ENCODE results near the gene BRAT1. TPM values are rescaled to one million over a fixed set of nuclear protein-coding genes. Genes with fewer than 3 reads are reported as not detected.

The BRAT1 gene
- total and polyA plus RNA-seq, 7 experiments from 2014 or later, result 23.4 to 58.9 (median 37.0) TPM

- Mint-ChIP-seq H3K27ac (peak overlapping the region in 7 of 9 donors; percentile 87 to 99 (median 97)), H3K9me3 (peaks cover 0 to 1% (median 0%) of the 10 kb centered on the region in 11 donors), H3K36me3 (no peaks in the 10 kb centered on the region), H3K4me1 (peaks cover 36 to 63% (median 47%) of the 10 kb centered on the region in 7 donors), H3K4me3 (peak overlapping the region in 9 of 10 donors; percentile 73 to 86 (median 84)), H3K27me3 (no peaks in the 10 kb centered on the region)
- Histone ChIP-seq H3K27ac (ENCODE audit: low read depth, low read length) (peak overlapping the region; percentile 87), H3K4me3 (ENCODE audit: low read length) (peak overlapping the region; percentile 63), H3K27me3 (ENCODE audit: control insufficient read depth in 2 of 2, insufficient read depth in 2 of 2, low read length in 2 of 2) (no peaks in the 10 kb centered on the region), H3K4me1 (ENCODE audit: control insufficient read depth in 2 of 2, insufficient read depth in 2 of 2, low read length in 2 of 2) (peaks cover 58 to 66% of the 10 kb centered on the region in 2 donors), H3K9me3 (ENCODE audit: control insufficient read depth in 2 of 3, low read length in 3 of 3) (no peaks in the 10 kb centered on the region), H3K36me3 (ENCODE audit: control insufficient read depth in 2 of 3, insufficient read depth in 3 of 3, low read length in 3 of 3) (no peaks in the 10 kb centered on the region)
- intact Hi-C loops (cut with micrococcal nuclease), result loop anchor here (1.0 kb wide), 2 partner anchors 8 to 120 kb away; partner anchors contain the start of genes LFNG (in 2 of the 2) and TTYH3 (in 1 of the 2)
- DNase-seq, result peak in 8 of 9 donors; percentile 50 to 73 (median 68)
- ChIA-PET CTCF (interaction anchor here (0.6 to 1.6 kb wide), 4 partner anchors 10 to 102 kb away, joined by 3 to 5 read pairs (median 3); no protein-coding TSS in a partner anchor), POLR2A (interaction anchor here (0.7 to 9.2 kb wide), 11 partner anchors 9 to 199 kb away, joined by 3 to 401 read pairs (median 4); partner anchors contain the start of genes BRAT1, EIF3B, IQCE and LFNG)
- peak; percentile 64 for ATAC-seq
Observed at GRCh38 chr7:2510909-2511768, 44.2 kb downstream of the BRAT1 start.

- Mint-ChIP-seq H3K4me3 (peak overlapping the region in 9 of 10 donors; percentile 55 to 86 (median 84)), H3K27ac (peak overlapping the region in 7 of 9 donors; percentile 78 to 99 (median 97)), H3K4me1 (peaks cover 36 to 63% (median 47%) of the 10 kb centered on the region in 7 donors), H3K27me3 (no peaks in the 10 kb centered on the region), H3K36me3 (no peaks in the 10 kb centered on the region), H3K9me3 (peaks cover 0 to 1% (median 0%) of the 10 kb centered on the region in 11 donors)
- intact Hi-C loops (cut with micrococcal nuclease), result no loop called here
- H3K36me3 ChIP-seq (ENCODE audit: control insufficient read depth in 2 of 3, insufficient read depth in 3 of 3, low read length in 3 of 3), result no peaks in the 10 kb centered on the region
- no peaks in the 10 kb centered on the region for H3K27me3 ChIP-seq (ENCODE audit: control insufficient read depth in 2 of 2, insufficient read depth in 2 of 2, low read length in 2 of 2)
- POLR2A ChIA-PET, result interaction anchor here (0.7 to 9.2 kb wide), 7 partner anchors 12 to 200 kb away, joined by 3 to 401 read pairs (median 5); partner anchors contain the start of genes BRAT1, EIF3B, LFNG and TTYH3
- peak overlapping the region; percentile 87 for H3K27ac ChIP-seq (ENCODE audit: low read depth, low read length)
- H3K4me1 ChIP-seq (ENCODE audit: control insufficient read depth in 2 of 2, insufficient read depth in 2 of 2, low read length in 2 of 2), result peaks cover 58 to 66% of the 10 kb centered on the region in 2 donors
- H3K9me3 ChIP-seq (ENCODE audit: control insufficient read depth in 2 of 3, low read length in 3 of 3), result no peaks in the 10 kb centered on the region
- ATAC-seq (no peak), DNase-seq (no peak)
- H3K4me3 ChIP-seq (ENCODE audit: low read length), result peak overlapping the region; percentile 63
- CTCF ChIA-PET, result interaction anchor here (0.8 to 1.6 kb wide), 3 partner anchors 11 to 32 kb away, joined by 3 to 5 read pairs (median 4); no protein-coding TSS in a partner anchor
Observed at GRCh38 chr7:2510130-2510776, 45.1 kb downstream of the BRAT1 start.

GRCh38 chr7:2509298-2509906 lies 45.9 kb downstream of the BRAT1 start:
- Histone ChIP-seq H3K27ac (ENCODE audit: low read depth, low read length) (peak overlapping the region; percentile 87), H3K9me3 (ENCODE audit: control insufficient read depth in 2 of 3, low read length in 3 of 3) (no peaks in the 10 kb centered on the region), H3K27me3 (ENCODE audit: control insufficient read depth in 2 of 2, insufficient read depth in 2 of 2, low read length in 2 of 2) (no peaks in the 10 kb centered on the region), H3K4me3 (ENCODE audit: low read length) (peak overlapping the region; percentile 61), H3K36me3 (ENCODE audit: control insufficient read depth in 2 of 3, insufficient read depth in 3 of 3, low read length in 3 of 3) (no peaks in the 10 kb centered on the region), H3K4me1 (ENCODE audit: control insufficient read depth in 2 of 2, insufficient read depth in 2 of 2, low read length in 2 of 2) (peaks cover 58 to 66% of the 10 kb centered on the region in 2 donors)
- Mint-ChIP-seq H3K36me3 (no peaks in the 10 kb centered on the region), H3K9me3 (peaks cover 0 to 1% (median 0%) of the 10 kb centered on the region in 11 donors), H3K27me3 (no peaks in the 10 kb centered on the region), H3K27ac (peak overlapping the region in 7 of 9 donors; percentile 86 to 99 (median 97)), H3K4me1 (peaks cover 36 to 63% (median 47%) of the 10 kb centered on the region in 7 donors), H3K4me3 (peak overlapping the region in 9 of 10 donors; percentile 69 to 88 (median 84))
- CTCF ChIA-PET, result interaction anchor here (0.8 to 1.1 kb wide), 2 partner anchors 14 to 19 kb away, joined by 3 to 4 read pairs; no protein-coding TSS in a partner anchor
- POLR2A ChIA-PET, result interaction anchor here (1.0 to 9.2 kb wide), 10 partner anchors 11 to 201 kb away, joined by 3 to 401 read pairs (median 4); partner anchors contain the start of genes BRAT1, EIF3B and LFNG
- intact Hi-C loops (cut with micrococcal nuclease), result loop anchor here (1.0 to 5.0 kb wide), 4 partner anchors 13 to 107 kb away; partner anchors contain the start of genes BRAT1 (in 1 of the 2) and CHST12 (in 1 of the 2)
- ATAC-seq (no peak), DNase-seq (no peak)

GRCh38 chr7:2508327-2509215 lies 46.8 kb downstream of the BRAT1 start:
- Mint-ChIP-seq H3K4me1 (peaks cover 36 to 69% (median 50%) of the 10 kb centered on the region in 7 donors), H3K27me3 (no peaks in the 10 kb centered on the region), H3K4me3 (peak overlapping the region in 9 of 10 donors; percentile 69 to 88 (median 84)), H3K9me3 (peaks cover 0 to 1% (median 0%) of the 10 kb centered on the region in 11 donors), H3K36me3 (no peaks in the 10 kb centered on the region), H3K27ac (peak overlapping the region in 7 of 9 donors; percentile 86 to 99 (median 97))
- peak overlapping the region; percentile 61 for H3K4me3 ChIP-seq (ENCODE audit: low read length)
- H3K36me3 ChIP-seq (ENCODE audit: control insufficient read depth in 2 of 3, insufficient read depth in 3 of 3, low read length in 3 of 3), result no peaks in the 10 kb centered on the region
- DNase-seq (peak; percentile 61 to 94 (median 93)), ATAC-seq (peak; percentile 76)
- H3K27ac ChIP-seq (ENCODE audit: low read depth, low read length), result peak overlapping the region; percentile 87
- no peaks in the 10 kb centered on the region for H3K27me3 ChIP-seq (ENCODE audit: control insufficient read depth in 2 of 2, insufficient read depth in 2 of 2, low read length in 2 of 2)
- no peaks in the 10 kb centered on the region for H3K9me3 ChIP-seq (ENCODE audit: control insufficient read depth in 2 of 3, low read length in 3 of 3)
- intact Hi-C loops (cut with micrococcal nuclease), result loop anchor here (1.0 to 5.0 kb wide), 6 partner anchors 14 to 106 kb away; partner anchors contain the start of genes BRAT1 (in 1 of the 2) and CHST12 (in 1 of the 2)
- ChIA-PET CTCF (interaction anchor here (0.6 to 0.8 kb wide), 2 partner anchors 15 to 23 kb away, joined by 3 read pairs; no protein-coding TSS in a partner anchor), POLR2A (interaction anchor here (0.6 to 9.2 kb wide), 10 partner anchors 10 to 202 kb away, joined by 3 to 401 read pairs (median 4); partner anchors contain the start of genes BRAT1, LFNG and TTYH3)
- peaks cover 58 to 61% of the 10 kb centered on the region in 2 donors for H3K4me1 ChIP-seq (ENCODE audit: control insufficient read depth in 2 of 2, insufficient read depth in 2 of 2, low read length in 2 of 2)

- DNase-seq, result no peak
- H3K36me3 Mint-ChIP-seq, result no peaks in the 10 kb centered on the region
- H3K27me3 Mint-ChIP-seq, result no peaks in the 10 kb centered on the region
- no peaks in the 10 kb centered on the region for H3K36me3 ChIP-seq (ENCODE audit: control insufficient read depth in 2 of 3, insufficient read depth in 3 of 3, low read length in 3 of 3)
- H3K27ac ChIP-seq (ENCODE audit: low read depth, low read length), result peak overlapping the region; percentile 87
- ChIA-PET CTCF (interaction anchor here (0.6 to 0.9 kb wide), 2 partner anchors 9 to 22 kb away, joined by 3 read pairs; no protein-coding TSS in a partner anchor), POLR2A (interaction anchor here (0.6 to 9.2 kb wide), 7 partner anchors 9 to 202 kb away, joined by 3 to 401 read pairs (median 4); partner anchors contain the start of genes LFNG and TTYH3)
- H3K4me1 Mint-ChIP-seq, result peaks cover 30 to 64% (median 45%) of the 10 kb centered on the region in 7 donors
- ATAC-seq, result no peak
- no peaks in the 10 kb centered on the region for H3K27me3 ChIP-seq (ENCODE audit: control insufficient read depth in 2 of 2, insufficient read depth in 2 of 2, low read length in 2 of 2)
- H3K9me3 ChIP-seq (ENCODE audit: control insufficient read depth in 2 of 3, low read length in 3 of 3), result no peaks in the 10 kb centered on the region
- peak overlapping the region; percentile 61 for H3K4me3 ChIP-seq (ENCODE audit: low read length)
- no peaks in the 10 kb centered on the region for H3K9me3 Mint-ChIP-seq
- H3K4me3 Mint-ChIP-seq, result peak overlapping the region in 8 of 10 donors; percentile 69 to 85 (median 84)
- peak overlapping the region in 7 of 9 donors; percentile 86 to 99 (median 97) for H3K27ac Mint-ChIP-seq
- intact Hi-C loops (cut with micrococcal nuclease), result loop anchor here (1.0 to 5.0 kb wide), 4 partner anchors 15 to 106 kb away; partner anchors contain the start of gene CHST12 (in 1 of the 2)
- peaks cover 54% of the 10 kb centered on the region in 2 donors for H3K4me1 ChIP-seq (ENCODE audit: control insufficient read depth in 2 of 2, insufficient read depth in 2 of 2, low read length in 2 of 2)
Observed at GRCh38 chr7:2507917-2508306, 47.4 kb downstream of the BRAT1 start.

Data from naive thymus-derived CD4-positive, alpha-beta T cell (primary cell).